Prostate gland (tissue), 2 donors: ENCODE results near the gene GFPT2. TPM values are rescaled to one million over a fixed set of nuclear protein-coding genes. Genes with fewer than 3 reads are reported as not detected.

Experiments used
- DNase-seq: peaks from one replicate; pipeline ENCODE4 v3.0.0-alpha.2; 2019; ENCODE audit warnings: low spot score
- H3K27ac ChIP-seq, 2 donors: fragments of 200-600 bp; sonication (generic); 2 replicates each; pipeline ENCODE4 v1.5.1; 2017 to 2019
- H3K27me3 ChIP-seq: fragments of 200-600 bp; sonication (generic); replicated peaks from 2 replicates; pipeline ENCODE4 v1.5.1; 2019; ENCODE audit not compliant: insufficient read depth
- H3K36me3 ChIP-seq, 2 donors: fragments of 200-600 bp; sonication (generic); 1 replicate in 1 of 2; 2 replicates in 1 of 2; pipeline versions ENCODE4 v1.5.1 to v1.8.1; 2017 to 2019
- H3K4me1 ChIP-seq: fragments of 200-600 bp; sonication (generic); replicated peaks from 2 replicates; pipeline ENCODE4 v1.5.1; 2019
- H3K4me3 ChIP-seq, 2 donors: fragments of 200-600 bp; sonication (generic); 2 replicates each; pipeline ENCODE4 v1.5.1; 2017 to 2019
- H3K9me3 ChIP-seq: fragments of 200-600 bp; sonication (generic); 2 replicates; pipeline ENCODE4 v1.5.1; 2017
- POLR2A ChIP-seq: fragments of 450-650 bp; IDR thresholded peaks from one replicate; pipeline ENCODE4 v1.6.1; 2016; ENCODE audit warnings: antibody characterized with exemption, mild to moderate bottlenecking
- POLR2AphosphoS5 ChIP-seq: sonication (generic); formaldehyde crosslinking; IDR thresholded peaks from one replicate; pipeline ENCODE4 v1.6.1; 2017; ENCODE audit warnings: antibody characterized with exemption
- WGBS: methylation state at CpG from one replicate; pipeline ENCODE4 v1.1.5; 2018; 5-methylcytosine and 5-hydroxymethylcytosine counted together
- intact Hi-C: fragments of 100-400 bp; cut with DNase I; formaldehyde crosslinking; loops from one replicate; pipeline ENCODE4 v1.14.2; 2022
- total RNA-seq, 2 donors: library from RNA; depleted of rRNA; stranded (reverse); fragments of >200 nt; gene quantifications; one replicate each; pipeline ENCODE4 v1.1.0, GENCODE V29; 2016
- TF ChIP-seq, protein P1 (sequence below), 4 experiments: fragments of 200-600 bp in 2 of 4; fragments of 450-650 bp in 2 of 4; sonication (generic) in 2 of 4; IDR thresholded peaks; 1 replicate in 3 of 4; 2 replicates in 1 of 4; pipeline ENCODE4 v1.5.1; 2016 to 2019; ENCODE audit warnings: antibody characterized with exemption in 4 of 4, mild to moderate bottlenecking in 2 of 4, moderate library complexity in 2 of 4

The GFPT2 gene
- total RNA-seq, 2 donors from 2014 or later: 3.2 to 14.0 TPM

DNA sequence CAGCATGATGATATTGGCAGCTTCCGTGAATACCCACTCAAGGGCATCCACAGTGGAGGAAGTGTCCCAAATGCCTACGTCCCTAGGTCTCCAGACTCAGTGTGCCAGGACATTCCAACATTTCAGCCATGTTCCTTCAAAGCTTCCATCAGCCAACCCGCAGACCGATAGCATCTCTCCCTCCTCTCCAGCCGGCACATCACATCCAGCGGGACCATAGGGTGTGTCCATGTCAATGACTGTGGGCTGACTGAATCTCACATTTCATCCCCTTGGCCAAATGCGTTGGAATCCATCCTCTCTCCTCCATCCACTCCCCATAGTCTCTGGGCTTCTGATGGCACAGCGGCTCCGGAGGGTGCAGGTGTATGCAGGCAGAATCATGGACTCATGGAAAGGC is 22.2 kb upstream of the GFPT2 start:
- DNase-seq: no peak
- intact Hi-C loops: no loop called here
- 87% methylated on average over 9 of the region's 9 CpGs for WGBS
- Histone ChIP-seq H3K9me3 (no peaks in the 10 kb centered on the region), H3K4me1 (no peaks in the 10 kb centered on the region), H3K4me3 (no peak overlapping the region), H3K27me3 (no peaks in the 10 kb centered on the region), H3K36me3 (no peaks in the 10 kb centered on the region), H3K27ac (no peak overlapping the region)
- TF ChIP-seq, protein P1, sequence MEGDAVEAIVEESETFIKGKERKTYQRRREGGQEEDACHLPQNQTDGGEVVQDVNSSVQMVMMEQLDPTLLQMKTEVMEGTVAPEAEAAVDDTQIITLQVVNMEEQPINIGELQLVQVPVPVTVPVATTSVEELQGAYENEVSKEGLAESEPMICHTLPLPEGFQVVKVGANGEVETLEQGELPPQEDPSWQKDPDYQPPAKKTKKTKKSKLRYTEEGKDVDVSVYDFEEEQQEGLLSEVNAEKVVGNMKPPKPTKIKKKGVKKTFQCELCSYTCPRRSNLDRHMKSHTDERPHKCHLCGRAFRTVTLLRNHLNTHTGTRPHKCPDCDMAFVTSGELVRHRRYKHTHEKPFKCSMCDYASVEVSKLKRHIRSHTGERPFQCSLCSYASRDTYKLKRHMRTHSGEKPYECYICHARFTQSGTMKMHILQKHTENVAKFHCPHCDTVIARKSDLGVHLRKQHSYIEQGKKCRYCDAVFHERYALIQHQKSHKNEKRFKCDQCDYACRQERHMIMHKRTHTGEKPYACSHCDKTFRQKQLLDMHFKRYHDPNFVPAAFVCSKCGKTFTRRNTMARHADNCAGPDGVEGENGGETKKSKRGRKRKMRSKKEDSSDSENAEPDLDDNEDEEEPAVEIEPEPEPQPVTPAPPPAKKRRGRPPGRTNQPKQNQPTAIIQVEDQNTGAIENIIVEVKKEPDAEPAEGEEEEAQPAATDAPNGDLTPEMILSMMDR (IDR thresholded peaks at IDR 0.05): no peak
- TF ChIP-seq POLR2A (no peak), POLR2AphosphoS5 (no peak)

DNA sequence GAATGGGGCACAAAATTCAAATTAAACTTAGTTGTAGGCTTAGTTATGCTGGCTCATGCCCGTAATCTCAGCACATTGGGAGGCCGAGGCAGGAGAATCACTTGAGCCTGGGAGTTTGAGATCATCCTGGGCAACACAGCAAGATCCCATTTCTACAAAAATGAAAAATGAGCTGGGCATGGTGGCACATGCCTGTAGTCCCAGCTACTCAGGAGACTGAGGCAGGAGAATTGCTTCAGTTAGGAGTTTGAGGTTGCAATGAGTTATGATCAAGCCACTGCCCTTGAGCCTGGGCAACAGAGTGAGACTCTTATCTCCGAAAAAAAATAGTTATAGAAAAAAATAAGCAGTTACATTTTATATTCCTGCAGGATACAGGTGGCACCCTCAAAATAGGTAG is 20.7 kb upstream of the GFPT2 start:
- H3K9me3 ChIP-seq: no peaks in the 10 kb centered on the region
- intact Hi-C loops: no loop called here

DNA sequence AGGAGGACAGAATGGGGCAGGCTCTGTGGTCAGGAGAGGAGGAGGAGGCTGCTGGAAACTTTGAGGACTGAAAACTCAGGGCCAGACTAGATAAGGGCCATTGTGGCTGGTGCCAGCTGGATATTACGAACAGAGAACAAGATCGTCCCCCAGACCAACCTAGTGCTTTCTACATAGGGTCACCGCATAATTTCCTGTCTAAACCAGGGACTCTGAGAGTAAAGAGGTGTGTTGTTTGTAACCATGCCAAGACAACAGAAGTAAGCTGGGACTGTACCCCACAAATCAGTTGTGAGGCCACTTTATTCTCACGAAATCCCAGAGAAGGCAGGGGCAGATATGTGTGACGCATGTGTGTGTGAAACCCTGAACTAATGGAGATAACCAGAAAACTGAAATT is 20.3 kb upstream of the GFPT2 start:
- WGBS: 91% methylated on average over 5 of the region's 5 CpGs
- no peak overlapping the region for H3K27ac ChIP-seq

More for the DNA sequence above, 20.7 kb upstream of the GFPT2 start:
- Histone ChIP-seq H3K4me3 (no peak overlapping the region), H3K27me3 (no peaks in the 10 kb centered on the region), H3K36me3 (no peaks in the 10 kb centered on the region), H3K27ac (no peak overlapping the region), H3K4me1 (no peaks in the 10 kb centered on the region)
- no peak for DNase-seq
- WGBS: 98% methylated on average over 3 of the region's 3 CpGs
- no peak for TF ChIP-seq POLR2A
- TF ChIP-seq, protein P1 (IDR thresholded peaks at IDR 0.05): no peak
- no peak for TF ChIP-seq POLR2AphosphoS5

DNA sequence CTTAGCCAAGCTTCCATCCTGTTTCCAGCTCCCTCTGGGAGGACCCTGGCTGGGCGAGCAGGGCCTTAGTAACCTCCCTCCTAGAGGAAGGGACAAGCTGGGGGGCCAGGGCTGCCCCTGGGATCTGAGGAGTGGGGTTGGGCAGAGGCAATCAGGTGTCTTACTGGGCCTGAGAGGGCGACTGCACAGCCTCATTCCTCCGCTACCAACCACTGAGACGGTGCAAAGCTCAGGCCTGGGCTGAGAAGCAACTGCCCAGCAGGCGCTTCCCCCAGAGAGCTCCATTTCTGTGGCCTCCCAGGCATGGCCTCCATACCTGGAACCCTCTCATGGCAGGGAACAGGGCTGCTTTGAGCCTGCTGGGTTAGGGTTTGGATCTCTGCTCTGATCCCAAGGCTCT is 18.8 kb upstream of the GFPT2 start:
- TF ChIP-seq, protein P1 (IDR thresholded peaks at IDR 0.05): no peak
- TF ChIP-seq POLR2AphosphoS5 (no peak), POLR2A (no peak)
- H3K36me3 ChIP-seq: no peaks in the 10 kb centered on the region
- DNase-seq: no peak
- no peak overlapping the region for H3K4me3 ChIP-seq
- no peaks in the 10 kb centered on the region for H3K27me3 ChIP-seq
- 94% methylated on average over 5 of the region's 5 CpGs for WGBS
- H3K9me3 ChIP-seq: no peaks in the 10 kb centered on the region
- intact Hi-C loops: no loop called here
- H3K4me1 ChIP-seq: no peaks in the 10 kb centered on the region
- no peak overlapping the region for H3K27ac ChIP-seq

More for the DNA sequence above, 20.3 kb upstream of the GFPT2 start:
- TF ChIP-seq POLR2A: no peak
- no peak for TF ChIP-seq POLR2AphosphoS5
- TF ChIP-seq, protein P1 (IDR thresholded peaks at IDR 0.05): no peak
- no peaks in the 10 kb centered on the region for H3K27me3 ChIP-seq
- DNase-seq: no peak
- H3K9me3 ChIP-seq: no peaks in the 10 kb centered on the region
- H3K4me3 ChIP-seq: no peak overlapping the region
- H3K4me1 ChIP-seq: no peaks in the 10 kb centered on the region
- intact Hi-C loops: no loop called here
- no peaks in the 10 kb centered on the region for H3K36me3 ChIP-seq

DNA sequence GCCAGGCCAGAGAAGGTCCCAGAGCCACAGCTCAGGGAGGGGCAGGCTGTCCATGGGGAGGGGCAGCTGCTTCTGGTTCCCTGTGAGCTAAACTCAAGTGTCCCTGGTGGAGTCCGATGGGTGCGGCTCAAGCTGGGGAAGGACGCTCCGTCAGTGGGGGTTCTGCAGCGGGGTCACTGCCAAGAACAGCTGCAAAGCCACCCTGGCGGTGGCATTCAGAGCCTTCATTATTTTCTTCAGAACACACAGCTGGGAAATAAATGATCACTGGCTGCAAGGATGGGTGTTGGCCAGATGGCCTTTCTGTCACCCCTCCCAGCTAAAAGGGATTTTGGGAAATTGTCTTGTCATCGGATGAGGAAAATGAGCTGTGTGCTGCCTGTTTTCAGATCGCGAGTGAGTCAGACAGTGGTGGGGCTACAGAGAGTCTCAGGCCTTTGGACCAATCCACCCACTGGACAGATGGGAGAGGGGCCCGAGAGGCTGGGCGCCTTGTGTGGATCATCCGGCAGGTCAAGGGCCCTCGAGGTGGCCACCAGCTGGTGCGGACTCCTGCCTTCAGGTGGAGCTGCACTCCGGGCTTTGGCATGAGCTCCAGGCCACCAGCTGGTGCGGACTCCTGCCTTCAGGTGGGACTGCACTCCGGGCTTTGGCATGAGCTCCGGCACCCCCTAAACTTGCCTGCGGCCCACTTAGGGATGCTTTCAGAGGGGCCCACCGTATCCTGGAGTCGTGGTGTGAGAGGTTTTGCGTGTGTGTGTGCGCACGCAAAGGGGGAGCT is 17.9 kb upstream of the GFPT2 start:
- no peaks in the 10 kb centered on the region for H3K9me3 ChIP-seq
- H3K4me3 ChIP-seq: no peak overlapping the region
- H3K4me1 ChIP-seq: no peaks in the 10 kb centered on the region
- WGBS: 90% methylated on average over 24 of the region's 24 CpGs
- TF ChIP-seq, protein P1 (IDR thresholded peaks at IDR 0.05): no peak
- TF ChIP-seq POLR2AphosphoS5 (no peak), POLR2A (no peak)
- no peaks in the 10 kb centered on the region for H3K36me3 ChIP-seq
- intact Hi-C loops: no loop called here
- H3K27me3 ChIP-seq: no peaks in the 10 kb centered on the region
- H3K27ac ChIP-seq: no peak overlapping the region
- DNase-seq: no peak
